Neuronal stem cell (in vitro differentiated cells): ENCODE measurements around the gene SHC3.

Experiments
- DNase-seq: peaks from one replicate; pipeline ENCODE4 v3.0.0-alpha.2; 2013; ENCODE audit warnings: low spot score
- H2AFZ ChIP-seq: one replicate; pipeline ENCODE4 v1.6.1; 2013; ENCODE audit warnings: mild to moderate bottlenecking, low read length, inconsistent platforms
- H2AK5ac ChIP-seq: 2 replicates; pipeline ENCODE4 v1.6.1; 2013; ENCODE audit warnings: low read depth, mild to moderate bottlenecking, inconsistent platforms, low read length, moderate library complexity, mixed read lengths
- H2BK120ac ChIP-seq: 2 replicates; pipeline ENCODE4 v1.6.1; 2013; ENCODE audit warnings: low read depth, mild to moderate bottlenecking, inconsistent platforms, low read length, moderate library complexity, mixed read lengths
- H2BK12ac ChIP-seq: one replicate; pipeline ENCODE4 v1.6.1; 2013; ENCODE audit warnings: low read length, inconsistent platforms
- H2BK15ac ChIP-seq: 2 replicates; pipeline ENCODE4 v1.6.1; 2013; ENCODE audit warnings: mild to moderate bottlenecking, low read length, inconsistent platforms, mixed read lengths
- H2BK5ac ChIP-seq: one replicate; pipeline ENCODE4 v1.6.1; 2013; ENCODE audit warnings: inconsistent platforms, mild to moderate bottlenecking, low read length, moderate library complexity
- H3K14ac ChIP-seq: one replicate; pipeline ENCODE4 v1.6.1; 2013; ENCODE audit warnings: low read length, inconsistent platforms
- H3K18ac ChIP-seq: 2 replicates; pipeline ENCODE4 v1.6.1; 2013; ENCODE audit warnings: low read length, inconsistent platforms
- H3K23ac ChIP-seq: 2 replicates; pipeline ENCODE4 v1.6.1; 2013; ENCODE audit warnings: low read depth, mild to moderate bottlenecking, mixed read lengths, low read length, inconsistent platforms; ENCODE audit not compliant: poor library complexity
- H3K27ac ChIP-seq: replicated peaks from 3 replicates; pipeline ENCODE4 v1.5.1; 2013; ENCODE audit warnings: low read length, inconsistent platforms
- H3K27me3 ChIP-seq, 3 experiments: 2 replicates each; pipeline ENCODE4 v1.6.1; 2013; ENCODE audit warnings: low read length in 3 of 3, mild to moderate bottlenecking in 2 of 3, inconsistent platforms in 1 of 3, low read depth in 1 of 3, mixed read lengths in 1 of 3, moderate library complexity in 1 of 3; ENCODE audit not compliant: control insufficient read depth in 3 of 3, insufficient read depth in 3 of 3
- H3K36me3 ChIP-seq, 2 donors: replicated peaks in 1 of 2; 2 replicates each; pipeline ENCODE4 v1.6.1; 2013; ENCODE audit warnings: low read length in 2 of 2; ENCODE audit not compliant: control insufficient read depth in 2 of 2, insufficient read depth in 2 of 2
- H3K4ac ChIP-seq: 2 replicates; pipeline ENCODE4 v1.6.1; 2013; ENCODE audit warnings: inconsistent platforms, mild to moderate bottlenecking, low read length, moderate library complexity
- H3K4me1 ChIP-seq, 2 donors: 1 replicate in 1 of 2; 2 replicates in 1 of 2; pipeline ENCODE4 v1.6.1; 2013; ENCODE audit warnings: low read length in 2 of 2, low read depth in 1 of 2; ENCODE audit not compliant: control insufficient read depth in 2 of 2, insufficient read depth in 1 of 2
- H3K4me2 ChIP-seq: one replicate; pipeline ENCODE4 v1.6.1; 2013; ENCODE audit warnings: mild to moderate bottlenecking, low read length, inconsistent platforms; ENCODE audit not compliant: insufficient read depth, poor library complexity, severe bottlenecking
- H3K4me3 ChIP-seq, 2 donors: 2 replicates each; pipeline ENCODE4 v1.5.1; 2013; ENCODE audit warnings: low read length in 2 of 2, mild to moderate bottlenecking in 2 of 2, inconsistent platforms in 1 of 2, moderate library complexity in 1 of 2
- H3K79me1 ChIP-seq: one replicate; pipeline ENCODE4 v1.6.1; 2013; ENCODE audit warnings: low read depth, mild to moderate bottlenecking, inconsistent platforms, low read length, moderate library complexity
- H3K9ac ChIP-seq: one replicate; pipeline ENCODE4 v1.6.1; 2013; ENCODE audit warnings: mild to moderate bottlenecking, low read depth, low read length, inconsistent platforms; ENCODE audit not compliant: poor library complexity
- H3K9me3 ChIP-seq, 2 donors: replicated peaks in 1 of 2; 2 replicates each; pipeline versions ENCODE3 to v1.6.1; 2013; ENCODE audit warnings: low read length in 2 of 2, mild to moderate bottlenecking in 2 of 2, inconsistent platforms in 1 of 2, low read depth in 1 of 2, mixed read lengths in 1 of 2, moderate library complexity in 1 of 2; ENCODE audit not compliant: control insufficient read depth in 2 of 2, insufficient read depth in 1 of 2
- H4K8ac ChIP-seq: one replicate; pipeline ENCODE4 v1.6.1; 2013; ENCODE audit warnings: low read depth, mild to moderate bottlenecking, inconsistent platforms, low read length, moderate library complexity
- H4K91ac ChIP-seq: one replicate; pipeline ENCODE4 v1.6.1; 2013; ENCODE audit warnings: low read length, low read depth, mild to moderate bottlenecking, inconsistent platforms; ENCODE audit not compliant: poor library complexity
- WGBS, 2 donors: extraction: QIAGEN DNeasy Blood & Tissue Kit; methylation state at CpG; one replicate each; pipeline ENCODE4 v1.1.7; 2013; ENCODE audit warnings: missing lambda C conversion rate in 2 of 2, mixed read lengths in 1 of 2; ENCODE audit not compliant: insufficient read length in 2 of 2, insufficient replicate concordance in 1 of 2; ENCODE audit errors: extremely low coverage in 2 of 2; 5-methylcytosine and 5-hydroxymethylcytosine counted together

The SHC3 gene

GRCh38 chr9:89010056-89010455, 168.6 kb downstream of the SHC3 start:
- Histone ChIP-seq H3K27me3 (no peaks in the 10 kb centered on the region), H2BK12ac (no peak overlapping the region), H3K4me3 (no peak overlapping the region), H3K4me1 (peaks cover 0 to 4% of the 10 kb centered on the region in 2 donors), H3K14ac (no peak overlapping the region), H3K27ac (no peak overlapping the region), H4K91ac (no peak overlapping the region), H3K36me3 (peaks cover 8 to 99% of the 10 kb centered on the region in 2 donors), H3K9me3 (no peaks in the 10 kb centered on the region), H3K4ac (no peak overlapping the region), H3K9ac (no peak overlapping the region), H2BK120ac (no peak overlapping the region), H2AFZ (no peak overlapping the region), H2BK5ac (no peak overlapping the region), H3K18ac (no peak overlapping the region), H4K8ac (no peak overlapping the region), H2AK5ac (no peak overlapping the region), H3K4me2 (no peak overlapping the region), H2BK15ac (no peak overlapping the region), H3K79me1 (no peaks in the 10 kb centered on the region), H3K23ac (no peak overlapping the region)
- no CpG with 5 or more reads among the region's 10 CpGs for WGBS, 2 donors
- DNase-seq: no peak

- Histone ChIP-seq H3K4me1 (peaks cover 0 to 4% of the 10 kb centered on the region in 2 donors), H4K91ac (no peak overlapping the region), H3K18ac (no peak overlapping the region), H2BK15ac (no peak overlapping the region), H3K36me3 (peaks cover 8 to 99% of the 10 kb centered on the region in 2 donors), H3K4me2 (no peak overlapping the region), H3K27ac (no peak overlapping the region), H3K4ac (no peak overlapping the region), H2BK12ac (no peak overlapping the region), H2BK5ac (no peak overlapping the region), H3K4me3 (no peak overlapping the region), H3K9ac (no peak overlapping the region), H3K9me3 (no peaks in the 10 kb centered on the region), H2AFZ (no peak overlapping the region), H3K27me3 (no peaks in the 10 kb centered on the region), H3K23ac (no peak overlapping the region), H4K8ac (no peak overlapping the region), H2AK5ac (no peak overlapping the region), H3K79me1 (no peaks in the 10 kb centered on the region), H2BK120ac (no peak overlapping the region), H3K14ac (no peak overlapping the region)
- no CpG with 5 or more reads among the region's 9 CpGs for WGBS, 2 donors
- no peak for DNase-seq
Measured at GRCh38 chr9:89009546-89009840, 169.1 kb downstream of the SHC3 start.

- no peak overlapping the region for H2BK12ac ChIP-seq
- no peak overlapping the region for H3K4me2 ChIP-seq
- H3K4me3 ChIP-seq: no peak overlapping the region
- H3K27ac ChIP-seq: no peak overlapping the region
- H3K36me3 ChIP-seq: peaks cover 8 to 99% of the 10 kb centered on the region in 2 donors
- H3K27me3 ChIP-seq: no peaks in the 10 kb centered on the region
- no peak overlapping the region for H4K91ac ChIP-seq
- H3K14ac ChIP-seq: no peak overlapping the region
- WGBS, 2 donors: no CpG with 5 or more reads among the region's 12 CpGs
- H3K23ac ChIP-seq: no peak overlapping the region
- no peak overlapping the region for H2BK120ac ChIP-seq
- no peaks in the 10 kb centered on the region for H3K79me1 ChIP-seq
- H2AK5ac ChIP-seq: no peak overlapping the region
- no peak for DNase-seq
- H2AFZ ChIP-seq: no peak overlapping the region
- peaks cover 0 to 4% of the 10 kb centered on the region in 2 donors for H3K4me1 ChIP-seq
- no peak overlapping the region for H2BK5ac ChIP-seq
- H3K18ac ChIP-seq: no peak overlapping the region
- no peak overlapping the region for H3K9ac ChIP-seq
- H4K8ac ChIP-seq: no peak overlapping the region
- H3K4ac ChIP-seq: no peak overlapping the region
- H2BK15ac ChIP-seq: no peak overlapping the region
- H3K9me3 ChIP-seq: no peaks in the 10 kb centered on the region
Measured at GRCh38 chr9:89008744-89009545, 169.7 kb downstream of the SHC3 start.

DNA sequence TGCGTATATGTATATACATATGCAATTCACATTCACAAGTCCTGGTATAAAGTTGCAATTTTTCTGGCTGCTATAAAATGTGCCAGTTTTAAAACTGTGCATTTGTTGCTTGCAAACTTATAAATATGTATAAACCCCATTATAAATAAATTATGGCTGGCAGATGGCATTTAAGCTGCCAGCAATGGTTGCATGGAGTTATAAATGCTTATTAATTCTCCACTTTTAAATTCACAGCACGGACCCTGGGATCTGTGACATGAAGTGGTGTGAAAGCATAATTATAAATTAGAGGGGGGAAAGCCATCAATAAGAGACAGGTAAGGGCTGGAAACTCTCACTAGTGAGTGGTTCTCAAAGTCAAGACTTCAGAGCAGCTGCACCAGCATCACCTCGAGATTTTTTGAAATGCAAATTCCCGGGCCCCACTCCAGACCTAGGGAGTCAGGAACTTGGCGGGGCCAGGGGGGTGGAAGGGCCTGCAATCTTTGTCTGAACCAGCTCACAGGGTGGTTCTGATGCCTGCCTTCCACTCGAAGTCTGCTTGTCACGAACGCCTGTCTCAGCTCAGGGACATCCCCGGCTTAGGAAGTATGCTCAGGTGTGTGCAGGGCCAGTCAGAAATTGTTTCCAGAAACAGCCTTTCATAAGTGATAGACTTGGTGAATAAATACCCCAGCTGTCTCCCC, 170.4 kb downstream of the SHC3 start:
- H4K8ac ChIP-seq: no peak overlapping the region
- no peak for DNase-seq
- no peaks in the 10 kb centered on the region for H3K9me3 ChIP-seq
- H2AFZ ChIP-seq: no peak overlapping the region
- H3K23ac ChIP-seq: no peak overlapping the region
- no peak overlapping the region for H3K4ac ChIP-seq
- no peak overlapping the region for H3K9ac ChIP-seq
- WGBS, 2 donors: no CpG with 5 or more reads among the region's 9 CpGs
- H3K14ac ChIP-seq: no peak overlapping the region
- H3K18ac ChIP-seq: no peak overlapping the region
- H3K27me3 ChIP-seq: no peaks in the 10 kb centered on the region
- no peak overlapping the region for H3K27ac ChIP-seq
- H3K79me1 ChIP-seq: no peaks in the 10 kb centered on the region
- H3K4me2 ChIP-seq: no peak overlapping the region
- H2BK15ac ChIP-seq: no peak overlapping the region
- no peak overlapping the region for H4K91ac ChIP-seq
- H3K36me3 ChIP-seq: peaks cover 8 to 99% of the 10 kb centered on the region in 2 donors
- no peak overlapping the region for H3K4me3 ChIP-seq
- no peak overlapping the region for H2BK12ac ChIP-seq
- H2BK5ac ChIP-seq: no peak overlapping the region
- H2AK5ac ChIP-seq: no peak overlapping the region
- peaks cover 0 to 4% of the 10 kb centered on the region in 2 donors for H3K4me1 ChIP-seq
- no peak overlapping the region for H2BK120ac ChIP-seq
